ENCODE data around the gene ZNF205. TPM values are rescaled to one million over a fixed set of nuclear protein-coding genes. Genes with fewer than 3 reads are reported as not detected.

Gene ZNF205
- total and polyA plus RNA-seq, 2 of the 13 experiments (the other 11 are each of a cell fraction or from before 2014, with no cell fraction given), result 5.8 to 10.2 TPM

GRCh38 chr16:3135126-3135715 is 22.8 kb downstream of the ZNF205 start:
- WGBS (ENCODE audit: low lambda C conversion rate), result under 1% methylated on average over 16 of the region's 43 CpGs
- Histone ChIP-seq H3K4me2 (ENCODE audit: low read depth, low read length) (peak overlapping the region; percentile 91), H3K9me3 (ENCODE audit: low read length) (no peaks in the 10 kb centered on the region), H3K4me1 (ENCODE audit: insufficient read depth, low read length) (peaks cover 24% of the 10 kb centered on the region), H3K27ac (ENCODE audit: extremely low read length, insufficient read depth, low read length) (peak overlapping the region; percentile 76), H2AFZ (ENCODE audit: low read length) (peak overlapping the region; percentile 86), H3K36me3 (replicated peaks in 1 of 2; ENCODE audit: control insufficient read depth in 1 of 2, insufficient read depth in 2 of 2, low read length in 2 of 2) (no peaks in the 10 kb centered on the region), H4K20me1 (ENCODE audit: insufficient read depth, low read length) (peaks cover 7% of the 10 kb centered on the region), H3K9ac (ENCODE audit: insufficient read depth, low read depth, low read length) (peak overlapping the region; percentile 94), H3K4me3 (replicated peaks in 1 of 3; ENCODE audit: insufficient read depth in 1 of 3, low read depth in 2 of 3, low read length in 3 of 3) (peak overlapping the region; percentile 84 to 89 (median 86)), H3K79me2 (ENCODE audit: insufficient read depth, low read length) (peaks cover 16% of the 10 kb centered on the region), H3K27me3 (ENCODE audit: control insufficient read depth in 1 of 2, insufficient read depth in 2 of 2, low read length in 2 of 2) (no peaks in the 10 kb centered on the region; a peak in 1 of 5 replicates)
- FAIRE-seq (no peak), DNase-seq (ENCODE audit: low spot score) (no peak), ATAC-seq (no peak)
- CTCF ChIA-PET (ENCODE audit: low intra/inter-chr PET ratio, low total read pairs), result no interaction called here
- BruUV-seq (replicated peaks), result TSS peak; percentile 89
- POLR2A ChIA-PET, result interaction anchor here (0.7 to 3.5 kb wide), 33 partner anchors 9 to 278 kb away, joined by 3 to 81 read pairs (median 6); partner anchors contain the start of genes HCFC1R1, IL32, OR1F1 and THOC6
- intact Hi-C loops (cut with micrococcal nuclease; ENCODE audit: unreplicated experiment), result loop anchor here (2.0 kb wide), 1 partner anchor 16 kb away; no protein-coding TSS in a partner anchor
- in situ Hi-C loops (cut with HindIII; ENCODE audit: extremely low pct_ligation_motif_present, low pct_unique_long_range_greater_than_20kb), result no loop called here
- no peak for TF ChIP-seq ZNF160 (CRISPR knock-in tag; IDR thresholded peaks at IDR 0.05)
- TF ChIP-seq, protein P1, sequence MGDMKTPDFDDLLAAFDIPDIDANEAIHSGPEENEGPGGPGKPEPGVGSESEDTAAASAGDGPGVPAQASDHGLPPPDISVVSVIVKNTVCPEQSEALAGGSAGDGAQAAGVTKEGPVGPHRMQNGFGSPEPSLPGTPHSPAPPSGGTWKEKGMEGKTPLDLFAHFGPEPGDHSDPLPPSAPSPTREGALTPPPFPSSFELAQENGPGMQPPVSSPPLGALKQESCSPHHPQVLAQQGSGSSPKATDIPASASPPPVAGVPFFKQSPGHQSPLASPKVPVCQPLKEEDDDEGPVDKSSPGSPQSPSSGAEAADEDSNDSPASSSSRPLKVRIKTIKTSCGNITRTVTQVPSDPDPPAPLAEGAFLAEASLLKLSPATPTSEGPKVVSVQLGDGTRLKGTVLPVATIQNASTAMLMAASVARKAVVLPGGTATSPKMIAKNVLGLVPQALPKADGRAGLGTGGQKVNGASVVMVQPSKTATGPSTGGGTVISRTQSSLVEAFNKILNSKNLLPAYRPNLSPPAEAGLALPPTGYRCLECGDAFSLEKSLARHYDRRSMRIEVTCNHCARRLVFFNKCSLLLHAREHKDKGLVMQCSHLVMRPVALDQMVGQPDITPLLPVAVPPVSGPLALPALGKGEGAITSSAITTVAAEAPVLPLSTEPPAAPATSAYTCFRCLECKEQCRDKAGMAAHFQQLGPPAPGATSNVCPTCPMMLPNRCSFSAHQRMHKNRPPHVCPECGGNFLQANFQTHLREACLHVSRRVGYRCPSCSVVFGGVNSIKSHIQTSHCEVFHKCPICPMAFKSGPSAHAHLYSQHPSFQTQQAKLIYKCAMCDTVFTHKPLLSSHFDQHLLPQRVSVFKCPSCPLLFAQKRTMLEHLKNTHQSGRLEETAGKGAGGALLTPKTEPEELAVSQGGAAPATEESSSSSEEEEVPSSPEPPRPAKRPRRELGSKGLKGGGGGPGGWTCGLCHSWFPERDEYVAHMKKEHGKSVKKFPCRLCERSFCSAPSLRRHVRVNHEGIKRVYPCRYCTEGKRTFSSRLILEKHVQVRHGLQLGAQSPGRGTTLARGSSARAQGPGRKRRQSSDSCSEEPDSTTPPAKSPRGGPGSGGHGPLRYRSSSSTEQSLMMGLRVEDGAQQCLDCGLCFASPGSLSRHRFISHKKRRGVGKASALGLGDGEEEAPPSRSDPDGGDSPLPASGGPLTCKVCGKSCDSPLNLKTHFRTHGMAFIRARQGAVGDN (CRISPR knock-in tag; IDR thresholded peaks at IDR 0.05), result peak; percentile 68; the same call in 1 of the 2 replicates
- TF ChIP-seq POLR2A (IDR thresholded peaks at IDR 0.05; ENCODE audit: insufficient read depth in 1 of 2, low read depth in 2 of 2, low read length in 2 of 2), result peak in 1 of 2 experiments; percentile 79; a peak in 2 of 4 replicates
- no peak for TF ChIP-seq ZNF44 (CRISPR knock-in tag; IDR thresholded peaks at IDR 0.05)
- TF ChIP-seq NRL (CRISPR knock-in tag; IDR thresholded peaks at IDR 0.05; ENCODE audit: borderline replicate concordance), result no peak
- TF ChIP-seq, protein P2, sequence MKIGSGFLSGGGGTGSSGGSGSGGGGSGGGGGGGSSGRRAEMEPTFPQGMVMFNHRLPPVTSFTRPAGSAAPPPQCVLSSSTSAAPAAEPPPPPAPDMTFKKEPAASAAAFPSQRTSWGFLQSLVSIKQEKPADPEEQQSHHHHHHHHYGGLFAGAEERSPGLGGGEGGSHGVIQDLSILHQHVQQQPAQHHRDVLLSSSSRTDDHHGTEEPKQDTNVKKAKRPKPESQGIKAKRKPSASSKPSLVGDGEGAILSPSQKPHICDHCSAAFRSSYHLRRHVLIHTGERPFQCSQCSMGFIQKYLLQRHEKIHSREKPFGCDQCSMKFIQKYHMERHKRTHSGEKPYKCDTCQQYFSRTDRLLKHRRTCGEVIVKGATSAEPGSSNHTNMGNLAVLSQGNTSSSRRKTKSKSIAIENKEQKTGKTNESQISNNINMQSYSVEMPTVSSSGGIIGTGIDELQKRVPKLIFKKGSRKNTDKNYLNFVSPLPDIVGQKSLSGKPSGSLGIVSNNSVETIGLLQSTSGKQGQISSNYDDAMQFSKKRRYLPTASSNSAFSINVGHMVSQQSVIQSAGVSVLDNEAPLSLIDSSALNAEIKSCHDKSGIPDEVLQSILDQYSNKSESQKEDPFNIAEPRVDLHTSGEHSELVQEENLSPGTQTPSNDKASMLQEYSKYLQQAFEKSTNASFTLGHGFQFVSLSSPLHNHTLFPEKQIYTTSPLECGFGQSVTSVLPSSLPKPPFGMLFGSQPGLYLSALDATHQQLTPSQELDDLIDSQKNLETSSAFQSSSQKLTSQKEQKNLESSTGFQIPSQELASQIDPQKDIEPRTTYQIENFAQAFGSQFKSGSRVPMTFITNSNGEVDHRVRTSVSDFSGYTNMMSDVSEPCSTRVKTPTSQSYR (CRISPR knock-in tag; IDR thresholded peaks at IDR 0.05; ENCODE audit: borderline replicate concordance), result no peak
- TF ChIP-seq, protein P3, sequence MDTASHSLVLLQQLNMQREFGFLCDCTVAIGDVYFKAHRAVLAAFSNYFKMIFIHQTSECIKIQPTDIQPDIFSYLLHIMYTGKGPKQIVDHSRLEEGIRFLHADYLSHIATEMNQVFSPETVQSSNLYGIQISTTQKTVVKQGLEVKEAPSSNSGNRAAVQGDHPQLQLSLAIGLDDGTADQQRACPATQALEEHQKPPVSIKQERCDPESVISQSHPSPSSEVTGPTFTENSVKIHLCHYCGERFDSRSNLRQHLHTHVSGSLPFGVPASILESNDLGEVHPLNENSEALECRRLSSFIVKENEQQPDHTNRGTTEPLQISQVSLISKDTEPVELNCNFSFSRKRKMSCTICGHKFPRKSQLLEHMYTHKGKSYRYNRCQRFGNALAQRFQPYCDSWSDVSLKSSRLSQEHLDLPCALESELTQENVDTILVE (CRISPR knock-in tag; IDR thresholded peaks at IDR 0.05), result 0 out of 2 replicates have a peak, but pooled peaks have one; percentile 12
- TF ChIP-seq, protein P4, sequence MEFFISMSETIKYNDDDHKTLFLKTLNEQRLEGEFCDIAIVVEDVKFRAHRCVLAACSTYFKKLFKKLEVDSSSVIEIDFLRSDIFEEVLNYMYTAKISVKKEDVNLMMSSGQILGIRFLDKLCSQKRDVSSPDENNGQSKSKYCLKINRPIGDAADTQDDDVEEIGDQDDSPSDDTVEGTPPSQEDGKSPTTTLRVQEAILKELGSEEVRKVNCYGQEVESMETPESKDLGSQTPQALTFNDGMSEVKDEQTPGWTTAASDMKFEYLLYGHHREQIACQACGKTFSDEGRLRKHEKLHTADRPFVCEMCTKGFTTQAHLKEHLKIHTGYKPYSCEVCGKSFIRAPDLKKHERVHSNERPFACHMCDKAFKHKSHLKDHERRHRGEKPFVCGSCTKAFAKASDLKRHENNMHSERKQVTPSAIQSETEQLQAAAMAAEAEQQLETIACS (CRISPR knock-in tag; IDR thresholded peaks at IDR 0.05), result peak; percentile 64; the same call in 1 of the 2 replicates
- no peak; the same call in 1 of the 2 replicates for TF ChIP-seq ZNF546 (CRISPR knock-in tag; conservative IDR thresholded peaks at IDR 0.05)
- TF ChIP-seq SATB2 (CRISPR knock-in tag; IDR thresholded peaks at IDR 0.05), result no peak

All from HepG2 (cell line).